Measurements from ENCODE around the gene WNT3A.

Gene WNT3A

GRCh38 chr1:227999056-227999930, 7.5 kb upstream of the WNT3A start:
- DNase-seq (ENCODE audit: low read depth, low spot score), result peak; percentile 30

DNA sequence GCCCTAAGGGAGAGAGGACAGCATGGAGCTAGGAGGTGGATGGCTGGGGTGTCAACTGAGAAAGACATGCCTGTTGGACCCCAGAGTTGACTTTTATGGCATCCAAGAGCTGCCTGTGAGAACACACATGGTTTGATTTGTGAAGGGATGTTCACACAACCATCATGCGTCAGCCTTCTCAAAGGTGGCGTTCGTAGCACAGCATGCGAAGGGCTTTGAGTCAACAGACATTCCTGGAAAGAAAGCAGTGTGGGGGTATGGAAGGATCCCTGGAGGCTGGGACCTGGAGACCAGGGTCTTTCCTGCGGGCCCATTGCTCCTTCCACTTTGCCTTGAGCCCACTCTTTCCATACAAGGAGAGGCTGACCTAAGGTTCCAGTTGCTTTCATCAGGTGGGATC, 6.4 kb upstream of the WNT3A start:
- DNase-seq (ENCODE audit: low read depth, low spot score), result no peak

DNA sequence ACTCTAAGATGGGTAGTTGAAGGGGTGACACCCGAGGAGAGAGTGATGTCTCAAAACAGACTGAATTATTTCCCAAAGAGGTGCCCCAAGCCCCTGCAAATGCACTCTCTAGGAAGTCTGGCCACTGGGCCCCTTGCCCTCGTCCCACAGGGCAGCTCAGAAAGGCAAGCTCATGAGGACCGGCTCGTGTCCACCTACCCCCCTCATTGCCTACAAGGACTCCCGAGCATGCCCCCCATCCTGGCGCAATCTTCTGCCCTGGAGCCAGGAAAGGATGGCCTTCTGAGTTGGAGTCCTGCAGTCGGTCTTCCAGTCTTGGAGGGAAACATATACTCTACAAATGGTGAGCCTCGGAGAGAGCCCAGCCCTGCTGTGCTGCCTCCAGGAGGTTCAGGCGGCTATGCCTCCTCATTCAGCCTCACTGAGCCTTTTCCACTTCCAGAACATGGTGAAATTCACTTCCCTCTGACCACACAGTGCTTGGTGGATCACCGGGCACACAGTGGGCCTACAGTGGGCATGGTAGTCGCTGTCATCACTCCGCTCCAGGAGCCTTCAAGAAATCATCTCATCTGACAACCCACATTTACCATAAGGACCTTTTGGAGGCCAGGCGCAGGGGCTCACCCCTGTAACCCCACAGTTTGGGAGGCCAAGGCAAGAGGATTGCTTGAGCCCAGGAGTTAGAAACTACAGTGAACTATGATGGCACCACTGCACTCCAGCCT, 5.8 kb upstream of the WNT3A start:
- DNase-seq (ENCODE audit: low read depth, low spot score), result no peak

- no peak for DNase-seq (ENCODE audit: low read depth, low spot score)
Observed at GRCh38 chr1:228001738-228002535, 4.9 kb upstream of the WNT3A start.

- no peak for DNase-seq (ENCODE audit: low read depth, low spot score)
Observed at GRCh38 chr1:228002792-228003191, 4.0 kb upstream of the WNT3A start.

DNA sequence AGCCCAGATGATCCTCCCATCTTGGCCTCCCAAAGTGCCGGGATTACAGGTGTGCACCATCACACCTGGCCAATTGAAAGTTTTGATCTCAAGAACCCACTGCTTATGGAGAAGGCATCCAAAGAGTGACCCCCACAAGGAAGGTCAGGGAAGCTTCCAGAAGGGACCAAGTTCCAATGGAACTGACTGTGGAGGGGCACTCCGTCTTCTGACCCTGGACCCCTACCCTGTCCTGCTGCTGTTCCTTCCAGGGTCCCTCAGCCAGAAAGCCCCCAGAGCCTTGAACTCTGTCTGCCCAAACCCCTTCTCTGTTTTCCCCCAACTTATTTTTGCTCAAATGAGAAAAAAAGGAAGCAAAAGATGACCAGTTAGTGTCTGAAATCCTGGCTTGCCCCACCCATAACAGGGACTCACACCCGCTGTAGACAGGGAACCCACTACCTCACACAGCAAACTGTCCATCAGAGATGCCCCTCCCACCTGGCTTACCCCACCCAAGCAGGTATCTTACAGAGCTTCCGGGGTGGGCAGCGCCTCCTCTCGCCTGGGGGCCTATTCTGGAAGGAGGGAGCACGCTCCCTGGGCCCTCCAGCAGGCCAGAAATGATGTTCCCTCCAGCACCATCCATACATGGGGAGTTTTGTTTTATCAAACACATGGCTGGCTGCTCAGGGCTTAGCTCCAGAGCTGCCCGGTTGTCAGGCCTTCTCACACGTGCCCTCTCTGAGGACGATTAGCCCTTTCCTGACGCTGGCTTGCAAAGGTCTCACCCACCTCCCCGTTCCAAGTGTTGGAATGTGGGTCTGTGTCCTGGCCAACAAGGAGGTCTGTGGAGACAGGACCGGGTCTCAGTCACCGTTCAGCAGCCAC, 3.1 kb upstream of the WNT3A start:
- no peak for DNase-seq (ENCODE audit: low read depth, low spot score)

- DNase-seq (ENCODE audit: low read depth, low spot score), result no peak
Observed at GRCh38 chr1:228004331-228004855, 2.4 kb upstream of the WNT3A start.

GRCh38 chr1:228004856-228005462, 1.8 kb upstream of the WNT3A start:
- DNase-seq (ENCODE audit: low read depth, low spot score), result no peak

DNA sequence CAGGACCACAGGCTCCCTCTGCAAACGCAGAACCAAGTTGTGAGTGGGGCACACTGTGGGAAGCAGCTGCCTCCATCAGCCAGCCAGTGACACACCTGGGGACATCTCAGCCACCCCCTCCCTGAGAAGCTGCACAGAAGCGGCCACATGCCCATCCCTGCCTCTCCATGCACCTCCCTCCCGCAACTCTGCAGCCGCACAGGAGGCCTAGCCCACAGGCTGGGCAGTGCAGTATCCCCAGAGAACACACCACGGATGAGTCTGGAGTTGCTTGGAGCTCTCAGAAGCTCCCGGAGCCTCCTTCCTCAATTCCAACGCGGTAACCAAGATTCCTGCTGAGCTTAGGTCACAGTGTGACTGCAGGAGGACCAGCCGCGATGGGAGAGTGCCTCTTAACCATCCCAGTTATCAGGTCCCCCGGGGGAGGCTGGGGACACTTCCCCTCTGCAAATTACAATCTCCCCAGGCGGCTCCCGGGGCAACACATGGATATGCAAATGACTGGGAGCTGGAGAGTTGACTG, 1.2 kb upstream of the WNT3A start:
- no peak for DNase-seq (ENCODE audit: low read depth, low spot score)

- no peak for DNase-seq (ENCODE audit: low read depth, low spot score)
Observed at GRCh38 chr1:228006034-228006785, 588 bp upstream of the WNT3A start.

DNA sequence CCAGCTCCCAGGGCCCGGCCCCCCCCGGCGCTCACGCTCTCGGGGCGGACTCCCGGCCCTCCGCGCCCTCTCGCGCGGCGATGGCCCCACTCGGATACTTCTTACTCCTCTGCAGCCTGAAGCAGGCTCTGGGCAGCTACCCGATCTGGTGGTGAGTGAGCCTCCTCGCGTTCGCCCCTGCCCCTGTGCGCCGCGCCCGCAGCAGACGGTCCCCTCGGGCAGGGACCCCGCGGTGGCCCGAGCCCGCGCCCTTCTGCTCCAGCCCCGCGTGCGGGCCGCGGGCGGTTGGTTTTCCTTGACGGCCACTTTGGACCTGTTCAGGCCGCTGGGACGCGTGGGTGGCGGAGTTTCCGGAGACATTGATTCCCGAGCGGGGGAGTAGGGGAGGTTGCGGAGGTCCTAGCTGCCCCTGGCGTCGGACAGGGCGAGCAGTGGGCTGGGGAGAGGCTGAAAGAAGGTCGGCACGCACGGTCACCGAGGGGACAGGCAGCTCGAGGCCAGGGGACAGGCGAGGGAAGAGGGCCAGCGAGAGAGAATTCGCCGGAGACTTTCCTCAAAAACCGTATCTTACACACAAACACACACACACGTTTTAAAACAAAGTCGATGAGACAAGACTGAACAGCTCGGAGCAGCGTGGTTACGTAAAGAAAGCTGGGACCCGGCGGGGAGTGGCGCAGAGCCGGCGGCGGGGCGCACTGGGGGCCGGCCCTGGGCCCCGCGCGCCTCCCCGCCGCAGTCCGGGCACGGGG, 427 bp downstream of the WNT3A start:
- no peak for DNase-seq (ENCODE audit: low read depth, low spot score)

GRCh38 chr1:228007801-228008341, 1.1 kb downstream of the WNT3A start:
- DNase-seq (ENCODE audit: low read depth, low spot score), result no peak

GRCh38 chr1:228008391-228009115, 1.8 kb downstream of the WNT3A start:
- no peak for DNase-seq (ENCODE audit: low read depth, low spot score)

DNA sequence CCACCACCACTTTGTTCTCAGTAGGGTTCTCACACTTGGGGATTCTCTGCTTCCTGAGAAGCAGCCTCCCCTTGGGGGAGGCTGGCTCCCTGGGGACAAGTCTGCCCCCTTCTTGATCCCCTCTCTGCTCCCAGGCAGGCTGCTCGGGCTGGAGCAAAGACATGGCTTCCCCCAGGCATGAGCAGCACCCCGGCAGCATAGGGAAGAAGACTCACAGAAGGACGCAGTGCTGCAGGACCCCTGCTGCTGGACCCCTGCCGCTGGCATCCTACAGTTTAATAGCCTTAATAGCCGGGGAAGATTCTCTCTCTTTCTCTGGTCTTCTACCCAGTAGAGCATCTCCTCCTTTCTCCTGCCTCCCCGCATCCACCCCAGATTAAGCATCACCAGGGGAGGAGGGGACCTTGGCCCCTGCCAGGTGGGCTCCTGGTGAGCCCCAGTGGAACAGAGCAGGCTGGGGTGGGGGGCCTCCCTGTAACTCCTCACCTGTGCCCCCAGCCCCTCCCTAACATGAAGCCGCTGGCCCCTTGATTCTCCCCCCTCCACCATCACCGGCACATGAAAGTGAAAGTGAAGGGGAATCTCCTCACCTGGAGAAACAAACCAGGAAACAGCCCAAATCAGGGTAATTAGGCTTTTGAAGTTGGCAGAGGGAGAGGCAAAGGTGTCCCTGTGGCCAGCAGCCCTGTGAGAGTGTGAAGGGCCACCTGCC, 2.5 kb downstream of the WNT3A start:
- no peak for DNase-seq (ENCODE audit: low read depth, low spot score)

DNA sequence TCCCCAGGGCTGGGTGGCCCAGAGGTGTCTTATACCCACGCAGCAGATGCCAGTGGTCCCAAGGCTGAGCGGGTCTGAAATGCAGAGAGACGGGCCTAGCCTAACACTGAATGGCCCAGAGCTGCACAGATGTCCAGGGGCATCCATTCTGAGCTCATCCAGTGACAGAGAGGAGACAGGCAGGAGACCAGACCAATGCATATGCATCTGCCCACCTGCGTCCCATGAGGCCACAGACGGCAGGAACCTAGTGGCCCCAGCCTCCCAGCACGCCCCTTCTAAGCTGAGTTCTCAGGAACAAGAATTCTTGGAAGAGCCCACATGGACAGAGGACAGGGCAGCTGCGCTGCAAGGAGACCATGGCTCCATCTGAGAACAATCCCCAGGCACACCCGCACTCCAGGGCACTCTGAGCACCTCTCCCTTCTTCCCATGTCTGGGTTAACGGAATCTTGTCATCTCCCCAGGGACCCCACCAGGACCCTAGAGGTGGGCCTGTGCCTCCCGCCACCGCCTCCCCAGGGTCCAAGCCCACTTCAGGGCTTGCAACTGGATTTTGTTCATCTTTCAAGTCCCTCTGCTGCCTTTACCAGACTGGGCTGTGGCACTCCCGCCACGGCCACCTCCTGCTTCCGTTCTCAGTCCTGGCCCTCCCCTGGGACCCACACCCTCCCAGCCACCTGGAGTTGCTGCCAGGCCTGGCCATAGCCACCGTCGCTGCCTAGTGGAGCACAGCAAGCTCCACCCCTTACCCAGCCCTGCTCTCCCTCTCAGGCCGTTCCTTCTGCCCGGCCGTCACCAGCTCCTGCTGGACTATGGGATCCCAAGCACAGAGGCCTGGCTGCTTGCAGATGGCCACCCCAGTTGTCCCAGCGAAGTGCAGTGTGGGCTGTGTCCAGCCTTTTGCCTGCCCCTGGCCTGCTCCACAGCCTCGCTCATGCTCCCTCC, 3.3 kb downstream of the WNT3A start:
- DNase-seq (ENCODE audit: low read depth, low spot score), result no peak

- DNase-seq (ENCODE audit: low read depth, low spot score), result no peak
Observed at GRCh38 chr1:228010921-228011320, 4.1 kb downstream of the WNT3A start.

All from activated naive CD8-positive, alpha-beta T cell treated with anti-CD3 and anti-CD28 coated beads, Interleukin-2, amount 50 U/mL, for 16 hours (primary cell).